HepG2 (cell line): ENCODE measurements around the gene UBAC2. TPM values are rescaled to one million over a fixed set of nuclear protein-coding genes. Genes with fewer than 3 reads are reported as not detected.

ENCODE experiments used
- FOXO1 ChIP-seq: sonication (generic); formaldehyde crosslinking; IDR thresholded peaks from 2 replicates; pipeline ENCODE4 v1.4.0; 2020; ENCODE audit warnings: missing genetic modification reagents
- HDAC2 ChIP-seq: sonication (generic); formaldehyde crosslinking; IDR thresholded peaks from 2 replicates; pipeline ENCODE4 v1.4.0; 2020; ENCODE audit warnings: missing genetic modification reagents
- HOXA5 ChIP-seq: sonication (generic); formaldehyde crosslinking; IDR thresholded peaks from 2 replicates; pipeline ENCODE4 v1.4.0; 2020; ENCODE audit warnings: missing genetic modification reagents
- NPAS2 ChIP-seq: sonication (generic); formaldehyde crosslinking; IDR thresholded peaks from 2 replicates; pipeline ENCODE4 v1.8.0; 2022; ENCODE audit warnings: mild to moderate bottlenecking, missing genetic modification reagents, borderline replicate concordance
- PHB2 ChIP-seq: fragments of 450-650 bp; IDR thresholded peaks from 2 replicates; pipeline ENCODE4 v1.6.1; 2018; ENCODE audit not compliant: partially characterized antibody
- SNRNP70 ChIP-seq: fragments of 200-400 bp; formaldehyde crosslinking; IDR thresholded peaks from 2 replicates; pipeline ENCODE4 v1.6.1; 2017; ENCODE audit warnings: mild to moderate bottlenecking, low read depth, low read length, moderate library complexity
- SRF ChIP-seq: IDR thresholded peaks from 2 replicates; pipeline ENCODE4 v1.6.1; 2011; ENCODE audit warnings: mild to moderate bottlenecking, low read depth, low read length, moderate library complexity
- TARDBP ChIP-seq: sonication (generic); formaldehyde crosslinking; IDR thresholded peaks from 2 replicates; pipeline ENCODE4 v1.8.0; 2022; ENCODE audit warnings: mild to moderate bottlenecking, missing genetic modification reagents
- ZBTB3 ChIP-seq: sonication (generic); formaldehyde crosslinking; IDR thresholded peaks from 2 replicates; pipeline ENCODE4 v1.4.0; 2020; ENCODE audit warnings: low read depth, mild to moderate bottlenecking, moderate library complexity, missing genetic modification reagents, borderline replicate concordance
- ZEB1 ChIP-seq: IDR thresholded peaks from 2 replicates; pipeline ENCODE4 v1.6.1; 2012; ENCODE audit warnings: mild to moderate bottlenecking, low read depth, inconsistent platforms; ENCODE audit not compliant: insufficient replicate concordance
- ZFP36L1 ChIP-seq: sonication (generic); formaldehyde crosslinking; IDR thresholded peaks from 2 replicates; pipeline ENCODE4 v1.8.0; 2022; ENCODE audit warnings: mild to moderate bottlenecking, missing genetic modification reagents, moderate library complexity
- ZNF263 ChIP-seq: sonication (generic); formaldehyde crosslinking; IDR thresholded peaks from 2 replicates; pipeline ENCODE4 v1.4.0; 2020; ENCODE audit warnings: missing genetic modification reagents
- ZNF569 ChIP-seq: sonication (generic); formaldehyde crosslinking; IDR thresholded peaks from 2 replicates; pipeline ENCODE4 v1.5.0; 2020; ENCODE audit warnings: mild to moderate bottlenecking, missing genetic modification reagents, moderate library complexity, borderline replicate concordance
- ZNF891 ChIP-seq: sonication (generic); formaldehyde crosslinking; IDR thresholded peaks from 2 replicates; pipeline ENCODE4 v1.5.0; 2020; ENCODE audit warnings: mild to moderate bottlenecking, missing genetic modification reagents
- polyA plus RNA-seq, 8 experiments: library from polyadenylated mRNA; depleted of rRNA in 3 of 8; stranded (reverse) in 7 of 8; unstranded in 1 of 8; fragments of >200 nt; fragmentation: Illumina TruSeq in 4 of 8; extraction: Trizol in 4 of 8; gene quantifications; 2 replicates each; pipeline versions ENCODE4 v1.2.1 to v1.2.3, GENCODE V29; 2011 to 2016; ENCODE audit warnings: low read depth in 4 of 8, missing spikeins in 1 of 8, mixed read lengths in 1 of 8; ENCODE audit not compliant: insufficient read depth in 1 of 8
- total RNA-seq, 5 experiments: library from RNA; depleted of rRNA; stranded (reverse); fragments of >200 nt; fragmentation: Illumina TruSeq; extraction: Trizol; gene quantifications; 2 replicates each; pipeline ENCODE4 v1.2.3, GENCODE V29; 2016; ENCODE audit warnings: low read depth in 1 of 5
- TF ChIP-seq, protein P1 (sequence below): sonication (generic); formaldehyde crosslinking; conservative IDR thresholded peaks from 2 replicates; pipeline ENCODE4 v1.8.0; 2022; ENCODE audit warnings: mild to moderate bottlenecking, moderate library complexity, missing genetic modification reagents
- TF ChIP-seq, protein P2 (sequence below): sonication (generic); formaldehyde crosslinking; IDR thresholded peaks from 2 replicates; pipeline ENCODE4 v1.4.0; 2020; ENCODE audit warnings: missing genetic modification reagents
- TF ChIP-seq, protein P3 (sequence below): sonication (generic); formaldehyde crosslinking; IDR thresholded peaks from 2 replicates; pipeline ENCODE4 v1.5.0; 2020; ENCODE audit warnings: missing genetic modification reagents
- TF ChIP-seq, protein P4 (sequence below): sonication (generic); formaldehyde crosslinking; IDR thresholded peaks from 2 replicates; pipeline ENCODE4 v1.8.1; 2023; ENCODE audit warnings: missing genetic modification reagents, mild to moderate bottlenecking, borderline replicate concordance
- TF ChIP-seq, protein P5 (sequence below): sonication (generic); formaldehyde crosslinking; IDR thresholded peaks from 2 replicates; pipeline ENCODE4 v1.4.0; 2020; ENCODE audit warnings: mild to moderate bottlenecking, missing genetic modification reagents
- TF ChIP-seq, protein P6 (sequence below): sonication (generic); formaldehyde crosslinking; IDR thresholded peaks from 2 replicates; pipeline ENCODE4 v1.5.1; 2020; ENCODE audit warnings: mild to moderate bottlenecking, missing genetic modification reagents, moderate library complexity

UBAC2 gene
- total and polyA plus RNA-seq, 2 of the 13 experiments (the other 11 are each of a cell fraction or from before 2014, with no cell fraction given) = 61.3 to 80.8 TPM

DNA sequence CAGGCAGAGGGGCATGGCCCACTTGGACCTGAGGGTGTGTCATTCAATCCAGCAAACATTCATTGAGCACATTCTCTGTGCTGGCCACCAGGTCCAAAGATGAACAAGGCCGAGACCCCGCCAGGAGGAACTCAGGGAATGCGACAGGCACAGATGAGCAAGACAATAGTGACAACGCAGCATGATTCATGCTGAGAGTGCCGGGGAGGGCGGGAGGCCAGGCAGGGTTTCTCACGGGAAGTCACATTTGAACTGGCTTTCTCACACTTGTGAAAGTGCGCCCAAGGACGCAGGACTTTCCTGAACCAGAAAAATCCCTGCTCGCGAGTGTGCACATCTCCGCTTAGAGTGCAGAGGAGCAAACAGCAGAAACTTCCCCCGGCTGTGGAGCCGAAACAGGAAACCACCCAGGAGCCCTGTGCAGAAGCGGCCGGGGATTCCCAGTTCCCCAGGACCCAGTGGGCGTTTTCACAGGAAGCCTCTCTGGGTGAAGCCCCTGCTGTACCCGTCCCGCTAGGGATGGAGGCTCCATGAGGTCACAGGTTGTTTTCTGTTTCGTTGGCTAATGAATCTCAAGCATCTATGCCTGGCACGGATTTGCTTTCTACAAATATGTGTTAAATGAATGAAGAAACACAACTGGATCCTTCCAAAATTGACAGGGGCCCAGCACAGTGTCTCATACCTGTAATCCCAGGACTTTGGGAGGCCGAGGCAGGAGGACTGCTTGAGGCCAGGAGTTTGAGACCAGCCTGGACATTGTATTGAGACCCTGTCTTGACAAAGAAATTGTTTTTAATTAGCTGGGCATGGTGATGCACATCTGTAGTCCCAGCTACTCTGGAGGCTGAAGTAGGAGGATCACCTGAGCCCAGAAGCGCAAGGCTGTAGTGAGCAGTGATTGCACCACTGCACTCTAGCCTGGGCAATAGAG lies 232.2 kb downstream of the UBAC2 start (continued):
- TF ChIP-seq, protein P1, sequence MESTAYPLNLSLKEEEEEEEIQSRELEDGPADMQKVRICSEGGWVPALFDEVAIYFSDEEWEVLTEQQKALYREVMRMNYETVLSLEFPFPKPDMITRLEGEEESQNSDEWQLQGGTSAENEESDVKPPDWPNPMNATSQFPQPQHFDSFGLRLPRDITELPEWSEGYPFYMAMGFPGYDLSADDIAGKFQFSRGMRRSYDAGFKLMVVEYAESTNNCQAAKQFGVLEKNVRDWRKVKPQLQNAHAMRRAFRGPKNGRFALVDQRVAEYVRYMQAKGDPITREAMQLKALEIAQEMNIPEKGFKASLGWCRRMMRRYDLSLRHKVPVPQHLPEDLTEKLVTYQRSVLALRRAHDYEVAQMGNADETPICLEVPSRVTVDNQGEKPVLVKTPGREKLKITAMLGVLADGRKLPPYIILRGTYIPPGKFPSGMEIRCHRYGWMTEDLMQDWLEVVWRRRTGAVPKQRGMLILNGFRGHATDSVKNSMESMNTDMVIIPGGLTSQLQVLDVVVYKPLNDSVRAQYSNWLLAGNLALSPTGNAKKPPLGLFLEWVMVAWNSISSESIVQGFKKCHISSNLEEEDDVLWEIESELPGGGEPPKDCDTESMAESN = no peak
- TF ChIP-seq TARDBP (CRISPR knock-in tag) = no peak
- no peak for TF ChIP-seq NPAS2 (CRISPR knock-in tag)
- TF ChIP-seq PHB2 = no peak
- TF ChIP-seq, protein P2, sequence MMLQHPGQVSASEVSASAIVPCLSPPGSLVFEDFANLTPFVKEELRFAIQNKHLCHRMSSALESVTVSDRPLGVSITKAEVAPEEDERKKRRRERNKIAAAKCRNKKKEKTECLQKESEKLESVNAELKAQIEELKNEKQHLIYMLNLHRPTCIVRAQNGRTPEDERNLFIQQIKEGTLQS (CRISPR knock-in tag) = peak; percentile 51; the same call in 1 of the 2 replicates
- TF ChIP-seq HDAC2 = 0 out of 2 replicates have a peak, but pooled peaks have one; percentile 27
- no peak for TF ChIP-seq ZFP36L1
- TF ChIP-seq ZBTB3 (CRISPR knock-in tag) = no peak
- TF ChIP-seq, protein P3, sequence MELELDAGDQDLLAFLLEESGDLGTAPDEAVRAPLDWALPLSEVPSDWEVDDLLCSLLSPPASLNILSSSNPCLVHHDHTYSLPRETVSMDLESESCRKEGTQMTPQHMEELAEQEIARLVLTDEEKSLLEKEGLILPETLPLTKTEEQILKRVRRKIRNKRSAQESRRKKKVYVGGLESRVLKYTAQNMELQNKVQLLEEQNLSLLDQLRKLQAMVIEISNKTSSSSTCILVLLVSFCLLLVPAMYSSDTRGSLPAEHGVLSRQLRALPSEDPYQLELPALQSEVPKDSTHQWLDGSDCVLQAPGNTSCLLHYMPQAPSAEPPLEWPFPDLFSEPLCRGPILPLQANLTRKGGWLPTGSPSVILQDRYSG = no peak
- TF ChIP-seq, protein P4, sequence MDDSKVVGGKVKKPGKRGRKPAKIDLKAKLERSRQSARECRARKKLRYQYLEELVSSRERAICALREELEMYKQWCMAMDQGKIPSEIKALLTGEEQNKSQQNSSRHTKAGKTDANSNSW = no peak
- TF ChIP-seq, protein P5, sequence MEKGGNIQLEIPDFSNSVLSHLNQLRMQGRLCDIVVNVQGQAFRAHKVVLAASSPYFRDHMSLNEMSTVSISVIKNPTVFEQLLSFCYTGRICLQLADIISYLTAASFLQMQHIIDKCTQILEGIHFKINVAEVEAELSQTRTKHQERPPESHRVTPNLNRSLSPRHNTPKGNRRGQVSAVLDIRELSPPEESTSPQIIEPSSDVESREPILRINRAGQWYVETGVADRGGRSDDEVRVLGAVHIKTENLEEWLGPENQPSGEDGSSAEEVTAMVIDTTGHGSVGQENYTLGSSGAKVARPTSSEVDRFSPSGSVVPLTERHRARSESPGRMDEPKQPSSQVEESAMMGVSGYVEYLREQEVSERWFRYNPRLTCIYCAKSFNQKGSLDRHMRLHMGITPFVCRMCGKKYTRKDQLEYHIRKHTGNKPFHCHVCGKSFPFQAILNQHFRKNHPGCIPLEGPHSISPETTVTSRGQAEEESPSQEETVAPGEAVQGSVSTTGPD (CRISPR knock-in tag) = no peak
- TF ChIP-seq ZNF569 = no peak
- no peak for TF ChIP-seq ZEB1
- no peak for TF ChIP-seq SRF
- no peak for TF ChIP-seq ZNF263 (CRISPR knock-in tag)
- TF ChIP-seq, protein P6, sequence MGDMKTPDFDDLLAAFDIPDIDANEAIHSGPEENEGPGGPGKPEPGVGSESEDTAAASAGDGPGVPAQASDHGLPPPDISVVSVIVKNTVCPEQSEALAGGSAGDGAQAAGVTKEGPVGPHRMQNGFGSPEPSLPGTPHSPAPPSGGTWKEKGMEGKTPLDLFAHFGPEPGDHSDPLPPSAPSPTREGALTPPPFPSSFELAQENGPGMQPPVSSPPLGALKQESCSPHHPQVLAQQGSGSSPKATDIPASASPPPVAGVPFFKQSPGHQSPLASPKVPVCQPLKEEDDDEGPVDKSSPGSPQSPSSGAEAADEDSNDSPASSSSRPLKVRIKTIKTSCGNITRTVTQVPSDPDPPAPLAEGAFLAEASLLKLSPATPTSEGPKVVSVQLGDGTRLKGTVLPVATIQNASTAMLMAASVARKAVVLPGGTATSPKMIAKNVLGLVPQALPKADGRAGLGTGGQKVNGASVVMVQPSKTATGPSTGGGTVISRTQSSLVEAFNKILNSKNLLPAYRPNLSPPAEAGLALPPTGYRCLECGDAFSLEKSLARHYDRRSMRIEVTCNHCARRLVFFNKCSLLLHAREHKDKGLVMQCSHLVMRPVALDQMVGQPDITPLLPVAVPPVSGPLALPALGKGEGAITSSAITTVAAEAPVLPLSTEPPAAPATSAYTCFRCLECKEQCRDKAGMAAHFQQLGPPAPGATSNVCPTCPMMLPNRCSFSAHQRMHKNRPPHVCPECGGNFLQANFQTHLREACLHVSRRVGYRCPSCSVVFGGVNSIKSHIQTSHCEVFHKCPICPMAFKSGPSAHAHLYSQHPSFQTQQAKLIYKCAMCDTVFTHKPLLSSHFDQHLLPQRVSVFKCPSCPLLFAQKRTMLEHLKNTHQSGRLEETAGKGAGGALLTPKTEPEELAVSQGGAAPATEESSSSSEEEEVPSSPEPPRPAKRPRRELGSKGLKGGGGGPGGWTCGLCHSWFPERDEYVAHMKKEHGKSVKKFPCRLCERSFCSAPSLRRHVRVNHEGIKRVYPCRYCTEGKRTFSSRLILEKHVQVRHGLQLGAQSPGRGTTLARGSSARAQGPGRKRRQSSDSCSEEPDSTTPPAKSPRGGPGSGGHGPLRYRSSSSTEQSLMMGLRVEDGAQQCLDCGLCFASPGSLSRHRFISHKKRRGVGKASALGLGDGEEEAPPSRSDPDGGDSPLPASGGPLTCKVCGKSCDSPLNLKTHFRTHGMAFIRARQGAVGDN (CRISPR knock-in tag) = peak; percentile 66
- TF ChIP-seq ZNF891 (CRISPR knock-in tag) = no peak
- TF ChIP-seq HOXA5 = no peak
- 0 out of 2 replicates have a peak, but pooled peaks have one; percentile 12 for TF ChIP-seq FOXO1 (CRISPR knock-in tag)
- TF ChIP-seq SNRNP70 = no peak
